ENCODE results near the gene RAB35.

DNA sequence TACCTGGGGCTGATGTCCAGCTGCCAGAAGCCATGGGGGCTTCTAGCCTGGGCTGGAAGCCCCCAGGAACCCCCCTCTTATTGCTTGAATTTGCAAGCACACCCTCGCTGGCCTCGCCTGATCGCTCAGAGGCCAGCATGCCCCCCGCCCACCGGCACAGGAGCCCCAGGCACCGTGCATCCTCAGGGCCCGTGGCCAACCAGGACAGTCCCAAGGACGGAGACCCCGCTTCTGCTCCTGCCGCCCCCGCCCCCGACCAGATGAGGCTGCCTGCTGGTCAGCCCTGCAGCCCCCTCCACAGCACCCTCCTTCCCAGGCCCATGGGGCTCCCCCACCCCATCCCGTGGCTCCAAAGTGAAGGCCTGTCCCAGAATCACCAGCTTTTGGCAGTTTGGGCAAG is 21.2 kb downstream of the RAB35 start:
- TF ChIP-seq POLR2A (IDR thresholded peaks at IDR 0.05) (no peak), EP300 (IDR thresholded peaks at IDR 0.05) (no peak)
- TF ChIP-seq, protein P1, sequence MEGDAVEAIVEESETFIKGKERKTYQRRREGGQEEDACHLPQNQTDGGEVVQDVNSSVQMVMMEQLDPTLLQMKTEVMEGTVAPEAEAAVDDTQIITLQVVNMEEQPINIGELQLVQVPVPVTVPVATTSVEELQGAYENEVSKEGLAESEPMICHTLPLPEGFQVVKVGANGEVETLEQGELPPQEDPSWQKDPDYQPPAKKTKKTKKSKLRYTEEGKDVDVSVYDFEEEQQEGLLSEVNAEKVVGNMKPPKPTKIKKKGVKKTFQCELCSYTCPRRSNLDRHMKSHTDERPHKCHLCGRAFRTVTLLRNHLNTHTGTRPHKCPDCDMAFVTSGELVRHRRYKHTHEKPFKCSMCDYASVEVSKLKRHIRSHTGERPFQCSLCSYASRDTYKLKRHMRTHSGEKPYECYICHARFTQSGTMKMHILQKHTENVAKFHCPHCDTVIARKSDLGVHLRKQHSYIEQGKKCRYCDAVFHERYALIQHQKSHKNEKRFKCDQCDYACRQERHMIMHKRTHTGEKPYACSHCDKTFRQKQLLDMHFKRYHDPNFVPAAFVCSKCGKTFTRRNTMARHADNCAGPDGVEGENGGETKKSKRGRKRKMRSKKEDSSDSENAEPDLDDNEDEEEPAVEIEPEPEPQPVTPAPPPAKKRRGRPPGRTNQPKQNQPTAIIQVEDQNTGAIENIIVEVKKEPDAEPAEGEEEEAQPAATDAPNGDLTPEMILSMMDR (IDR thresholded peaks at IDR 0.05): no peak

All from ovary (tissue), 3 donors.